Measurements from ENCODE around the gene CNTN6. TPM values are rescaled to one million over a fixed set of nuclear protein-coding genes. Genes with fewer than 3 reads are reported as not detected.

CNTN6 gene
- total and polyA plus RNA-seq, 12 donors, result 0.01 to 0.22 (median 0.11) TPM; not detected in 9

GRCh38 chr3:1288805-1289494 lies 196.1 kb downstream of the CNTN6 start:
- WGBS, 2 donors, result 69 to 77% methylated on average over 4 of the region's 4 CpGs
- H3K36me3 ChIP-seq, result no peaks in the 10 kb centered on the region
- H3K27ac ChIP-seq, result no peak overlapping the region
- H3K4me3 ChIP-seq, result no peak overlapping the region
- intact Hi-C loops (cut with DNase I), result no loop called here
- no peak for DNase-seq
- no peak for ATAC-seq
- no peaks in the 10 kb centered on the region for H3K4me1 ChIP-seq
- H3K27me3 ChIP-seq, result no peaks in the 10 kb centered on the region
- H3K9me3 ChIP-seq, result peaks cover 0 to 5% (median 0%) of the 10 kb centered on the region in 11 donors
- TF ChIP-seq CTCF (IDR thresholded peaks at IDR 0.05), result no peak

GRCh38 chr3:1292571-1293071 lies 199.8 kb downstream of the CNTN6 start:
- no peaks in the 10 kb centered on the region for H3K4me1 ChIP-seq
- no peak overlapping the region for H3K27ac ChIP-seq
- intact Hi-C loops (cut with DNase I), result no loop called here
- H3K4me3 ChIP-seq, result no peak overlapping the region
- H3K9me3 ChIP-seq, result no peaks in the 10 kb centered on the region
- 60 to 61% methylated on average over 3 of the region's 3 CpGs for WGBS, 2 donors
- no peak for DNase-seq
- no peak for TF ChIP-seq CTCF (IDR thresholded peaks at IDR 0.05)
- H3K36me3 ChIP-seq, result no peaks in the 10 kb centered on the region
- no peak for ATAC-seq
- no peaks in the 10 kb centered on the region for H3K27me3 ChIP-seq

- no peaks in the 10 kb centered on the region for H3K27me3 ChIP-seq
- ATAC-seq, result no peak
These were observed 201.8 kb downstream of the CNTN6 start for GRCh38 chr3:1294586-1294985.

More at GRCh38 chr3:1294586-1294985, 201.8 kb downstream of the CNTN6 start:
- WGBS, 2 donors, result 31 to 47% methylated on average over 5 of the region's 5 CpGs
- Histone ChIP-seq H3K27ac (no peak overlapping the region), H3K36me3 (no peaks in the 10 kb centered on the region), H3K4me1 (no peaks in the 10 kb centered on the region), H3K4me3 (no peak overlapping the region), H3K9me3 (no peaks in the 10 kb centered on the region)
- TF ChIP-seq CTCF (IDR thresholded peaks at IDR 0.05), result no peak
- no peak for DNase-seq
- intact Hi-C loops (cut with DNase I), result no loop called here

All from heart right ventricle (tissue), 16 donors.